Measurements from ENCODE around the gene CARD10.

Gene CARD10

DNA sequence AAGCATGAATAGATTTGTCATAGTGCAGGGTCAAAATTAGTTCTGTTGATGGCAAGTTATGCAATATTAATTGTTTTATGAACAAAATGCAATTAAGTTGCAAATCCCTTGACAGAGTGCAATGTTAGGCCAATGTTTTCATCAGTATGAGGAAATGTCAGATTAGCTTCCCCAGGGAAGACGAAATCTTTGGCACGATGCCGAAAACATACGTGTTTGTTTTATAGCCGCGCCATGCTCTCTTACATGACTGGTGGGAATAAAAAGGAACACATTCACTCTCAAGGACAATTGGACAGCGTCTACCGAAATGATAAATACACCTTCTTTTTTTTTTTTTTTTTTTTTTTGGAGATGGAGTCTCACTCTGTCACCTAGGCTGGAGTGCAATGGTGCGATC is 60.0 kb downstream of the CARD10 start:
- TF ChIP-seq, protein P1, sequence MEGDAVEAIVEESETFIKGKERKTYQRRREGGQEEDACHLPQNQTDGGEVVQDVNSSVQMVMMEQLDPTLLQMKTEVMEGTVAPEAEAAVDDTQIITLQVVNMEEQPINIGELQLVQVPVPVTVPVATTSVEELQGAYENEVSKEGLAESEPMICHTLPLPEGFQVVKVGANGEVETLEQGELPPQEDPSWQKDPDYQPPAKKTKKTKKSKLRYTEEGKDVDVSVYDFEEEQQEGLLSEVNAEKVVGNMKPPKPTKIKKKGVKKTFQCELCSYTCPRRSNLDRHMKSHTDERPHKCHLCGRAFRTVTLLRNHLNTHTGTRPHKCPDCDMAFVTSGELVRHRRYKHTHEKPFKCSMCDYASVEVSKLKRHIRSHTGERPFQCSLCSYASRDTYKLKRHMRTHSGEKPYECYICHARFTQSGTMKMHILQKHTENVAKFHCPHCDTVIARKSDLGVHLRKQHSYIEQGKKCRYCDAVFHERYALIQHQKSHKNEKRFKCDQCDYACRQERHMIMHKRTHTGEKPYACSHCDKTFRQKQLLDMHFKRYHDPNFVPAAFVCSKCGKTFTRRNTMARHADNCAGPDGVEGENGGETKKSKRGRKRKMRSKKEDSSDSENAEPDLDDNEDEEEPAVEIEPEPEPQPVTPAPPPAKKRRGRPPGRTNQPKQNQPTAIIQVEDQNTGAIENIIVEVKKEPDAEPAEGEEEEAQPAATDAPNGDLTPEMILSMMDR (conservative IDR thresholded peaks at IDR 0.05): no peak
- H3K27ac ChIP-seq: no peak overlapping the region

DNA sequence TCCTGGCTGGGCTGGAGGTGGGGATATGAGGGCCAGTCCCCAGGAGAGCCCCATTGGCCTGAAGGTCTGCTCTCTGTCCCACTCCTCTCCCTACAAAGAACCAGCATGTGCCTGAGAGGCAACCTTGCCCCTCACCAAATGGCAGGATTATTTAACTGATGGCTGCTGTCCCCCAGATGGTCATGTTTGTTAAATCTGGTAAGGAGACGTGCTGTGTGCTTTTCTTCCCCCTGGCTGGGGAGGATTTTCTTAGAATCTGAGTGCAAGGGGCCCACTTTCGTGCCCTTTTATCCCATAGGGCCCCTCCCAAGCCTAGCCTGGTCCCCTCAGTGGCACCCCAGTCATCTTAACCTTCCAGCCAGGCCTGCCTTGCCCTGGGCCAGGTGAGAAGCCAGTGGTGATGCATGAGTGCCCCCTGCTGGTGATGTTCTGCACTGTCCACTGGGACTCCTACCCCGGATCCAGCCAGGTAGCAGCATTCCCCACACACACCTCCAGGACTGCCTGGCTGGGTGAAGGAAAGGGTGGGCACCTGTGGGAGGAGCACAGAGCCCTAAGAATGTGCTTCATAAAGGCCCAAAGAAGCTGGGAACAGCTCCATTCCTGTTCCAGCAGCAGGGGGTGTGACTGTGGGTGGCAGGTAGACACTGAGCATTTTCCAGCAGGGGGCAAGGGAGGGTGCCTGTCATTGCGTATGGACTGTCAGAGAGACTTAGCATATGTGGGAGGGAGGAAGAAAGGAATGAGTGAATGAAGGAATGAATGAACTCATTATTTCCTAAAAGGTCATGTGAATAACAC is 61.9 kb downstream of the CARD10 start:
- TF ChIP-seq, protein P1 (conservative IDR thresholded peaks at IDR 0.05): peak; percentile 92
- H3K27ac ChIP-seq: no peak overlapping the region

DNA sequence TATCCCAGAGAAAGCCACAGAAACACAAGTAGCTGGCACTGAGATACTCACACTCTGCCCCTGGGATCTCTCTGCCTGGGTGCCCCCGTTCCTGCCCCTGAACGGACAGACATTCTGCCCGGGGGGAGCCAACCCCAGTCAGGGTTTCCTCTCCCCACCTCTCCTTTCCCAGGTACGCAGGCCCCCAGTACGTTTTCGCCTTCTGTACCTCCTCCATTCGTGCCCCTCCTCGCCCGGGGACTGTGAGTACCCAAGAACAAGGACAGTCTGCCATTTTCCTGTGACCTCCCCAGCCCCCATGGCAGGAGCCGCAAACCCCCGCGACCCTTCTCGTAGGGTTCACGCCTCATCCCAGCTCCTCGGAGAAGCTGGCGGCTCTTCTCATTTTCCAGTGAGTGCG is 62.9 kb downstream of the CARD10 start:
- no peak overlapping the region for H3K27ac ChIP-seq
- TF ChIP-seq, protein P1 (conservative IDR thresholded peaks at IDR 0.05): no peak

- no peak overlapping the region for H3K27ac ChIP-seq
- TF ChIP-seq, protein P1 (conservative IDR thresholded peaks at IDR 0.05): no peak
Measured at GRCh38 chr22:37455896-37456295, 63.3 kb downstream of the CARD10 start.

- H3K27ac ChIP-seq: no peak overlapping the region
- TF ChIP-seq, protein P1 (conservative IDR thresholded peaks at IDR 0.05): no peak
Measured at GRCh38 chr22:37454857-37455686, 64.1 kb downstream of the CARD10 start.

DNA sequence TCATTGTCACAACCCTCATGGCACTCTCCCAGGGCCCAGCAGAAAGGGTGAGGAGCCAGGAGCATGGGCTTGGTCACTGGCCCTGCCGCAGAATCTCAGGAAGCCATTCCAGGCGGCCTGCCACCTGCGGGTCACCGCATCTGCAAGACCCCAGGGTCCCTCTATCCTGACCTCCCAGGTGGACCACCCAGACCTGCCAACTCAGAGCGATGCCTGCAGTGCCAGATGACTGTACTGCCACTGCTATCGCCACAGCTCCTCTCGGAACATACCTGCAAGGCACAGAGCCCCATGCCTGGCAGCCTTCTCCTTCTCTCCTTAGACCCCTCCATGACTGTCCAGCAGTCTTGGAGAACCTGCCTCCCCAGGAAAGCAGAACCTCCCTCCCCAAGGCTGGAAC is 65.5 kb downstream of the CARD10 start:
- TF ChIP-seq, protein P1 (conservative IDR thresholded peaks at IDR 0.05): no peak
- H3K27ac ChIP-seq: no peak overlapping the region

- H3K27ac ChIP-seq: no peak overlapping the region
- TF ChIP-seq, protein P1 (conservative IDR thresholded peaks at IDR 0.05): no peak
Measured at GRCh38 chr22:37451218-37451617, 68.0 kb downstream of the CARD10 start.

All from VCaP (cell line).